ENCODE results near the gene CLEC4G. TPM values are rescaled to one million over a fixed set of nuclear protein-coding genes. Genes with fewer than 3 reads are reported as not detected.
"Not testable (repeated sequence)": the region's sequence is repeated elsewhere in the genome, so short reads cannot be mapped to it uniquely, and the experiment has no call there.

Gene CLEC4G
- total RNA-seq, 1 experiment from 2014 or later = not detected

- no peaks in the 10 kb centered on the region for H3K36me3 ChIP-seq (replicated peaks; ENCODE audit: control insufficient read depth, insufficient read depth, low read length)
- H3K4me3 ChIP-seq (ENCODE audit: insufficient read depth, low read depth, low read length) = no peak within 1 kb of the TSS
- no peaks in the 10 kb centered on the region for H3K27me3 ChIP-seq (ENCODE audit: control insufficient read depth, insufficient read depth, low read length)
- no peak for DNase-seq
These were observed 30.9 kb upstream of the CLEC4G start, which contains the start of gene CLEC4M for GRCh38 chr19:7762719-7763293. CLEC4M (plus strand) TSS chr19:7763243; CDS start chr19:7763267, 24 bp downstream.

GRCh38 chr19:7759156-7759555, 27.2 kb upstream of the CLEC4G start:
- Histone ChIP-seq H3K36me3 (replicated peaks; ENCODE audit: control insufficient read depth, insufficient read depth, low read length) (no peaks in the 10 kb centered on the region), H3K27me3 (ENCODE audit: control insufficient read depth, insufficient read depth, low read length) (no peaks in the 10 kb centered on the region), H3K4me3 (ENCODE audit: insufficient read depth, low read depth, low read length) (no peak overlapping the region)
- no peak for DNase-seq

GRCh38 chr19:7757358-7757757, 25.4 kb upstream of the CLEC4G start:
- DNase-seq = no peak
- Histone ChIP-seq H3K4me3 (ENCODE audit: insufficient read depth, low read depth, low read length) (no peak overlapping the region), H3K27me3 (ENCODE audit: control insufficient read depth, insufficient read depth, low read length) (no peaks in the 10 kb centered on the region), H3K36me3 (replicated peaks; ENCODE audit: control insufficient read depth, insufficient read depth, low read length) (no peaks in the 10 kb centered on the region)

- Histone ChIP-seq H3K36me3 (replicated peaks; ENCODE audit: control insufficient read depth, insufficient read depth, low read length) (no peaks in the 10 kb centered on the region), H3K27me3 (ENCODE audit: control insufficient read depth, insufficient read depth, low read length) (no peaks in the 10 kb centered on the region), H3K4me3 (ENCODE audit: insufficient read depth, low read depth, low read length) (no peak overlapping the region)
- no peak for DNase-seq
These were observed 24.3 kb upstream of the CLEC4G start for GRCh38 chr19:7756258-7756657.

- H3K36me3 ChIP-seq (replicated peaks; ENCODE audit: control insufficient read depth, insufficient read depth, low read length) = no peaks in the 10 kb centered on the region
- DNase-seq = no peak
- H3K4me3 ChIP-seq (ENCODE audit: insufficient read depth, low read depth, low read length) = no peak overlapping the region
- no peaks in the 10 kb centered on the region; the same call in 1 of the 2 replicates for H3K27me3 ChIP-seq (ENCODE audit: control insufficient read depth, insufficient read depth, low read length)
These were observed 19.4 kb upstream of the CLEC4G start for GRCh38 chr19:7751157-7751783.

GRCh38 chr19:7748756-7749155, 16.8 kb upstream of the CLEC4G start:
- Histone ChIP-seq H3K4me3 (ENCODE audit: insufficient read depth, low read depth, low read length) (no peak overlapping the region), H3K27me3 (ENCODE audit: control insufficient read depth, insufficient read depth, low read length) (peaks cover 1% of the 10 kb centered on the region; the same call in 1 of the 2 replicates), H3K36me3 (replicated peaks; ENCODE audit: control insufficient read depth, insufficient read depth, low read length) (no peaks in the 10 kb centered on the region)
- peak; percentile 85 for DNase-seq

GRCh38 chr19:7748171-7748570, 16.3 kb upstream of the CLEC4G start:
- H3K27me3 ChIP-seq (ENCODE audit: control insufficient read depth, insufficient read depth, low read length) = peaks cover 1% of the 10 kb centered on the region; the same call in 1 of the 2 replicates
- no peaks in the 10 kb centered on the region for H3K36me3 ChIP-seq (replicated peaks; ENCODE audit: control insufficient read depth, insufficient read depth, low read length)
- no peak overlapping the region for H3K4me3 ChIP-seq (ENCODE audit: insufficient read depth, low read depth, low read length)
- DNase-seq = peak; percentile 16

GRCh38 chr19:7746903-7747884, 15.3 kb upstream of the CLEC4G start, which contains the start of gene CD209:
CD209 (minus strand) TSS chr19:7747534; CDS start chr19:7747511, 23 bp downstream.
- no peak within 1 kb of the TSS for H3K4me3 ChIP-seq (ENCODE audit: insufficient read depth, low read depth, low read length)
- peak; percentile 47 for DNase-seq
- no peaks in the 10 kb centered on the region for H3K36me3 ChIP-seq (replicated peaks; ENCODE audit: control insufficient read depth, insufficient read depth, low read length)
- peaks cover 1% of the 10 kb centered on the region; the same call in 1 of the 2 replicates for H3K27me3 ChIP-seq (ENCODE audit: control insufficient read depth, insufficient read depth, low read length)

- H3K4me3 ChIP-seq (ENCODE audit: insufficient read depth, low read depth, low read length); DNase-seq; H3K27me3 ChIP-seq (ENCODE audit: control insufficient read depth, insufficient read depth, low read length); H3K36me3 ChIP-seq (replicated peaks; ENCODE audit: control insufficient read depth, insufficient read depth, low read length): not testable (repeated sequence)
These were observed 14.4 kb upstream of the CLEC4G start for GRCh38 chr19:7746306-7746705.

GRCh38 chr19:7744871-7745650, 13.2 kb upstream of the CLEC4G start:
- DNase-seq = no peak
- Histone ChIP-seq H3K4me3 (ENCODE audit: insufficient read depth, low read depth, low read length) (no peak overlapping the region), H3K36me3 (replicated peaks; ENCODE audit: control insufficient read depth, insufficient read depth, low read length) (no peaks in the 10 kb centered on the region), H3K27me3 (ENCODE audit: control insufficient read depth, insufficient read depth, low read length) (0 out of 2 replicates have a peak, but pooled peaks cover 1% of the 10 kb centered on the region)

GRCh38 chr19:7744199-7744786, 12.4 kb upstream of the CLEC4G start:
- DNase-seq = no peak
- Histone ChIP-seq H3K4me3 (ENCODE audit: insufficient read depth, low read depth, low read length) (no peak overlapping the region), H3K27me3 (ENCODE audit: control insufficient read depth, insufficient read depth, low read length) (0 out of 2 replicates have a peak, but pooled peaks cover 1% of the 10 kb centered on the region), H3K36me3 (replicated peaks; ENCODE audit: control insufficient read depth, insufficient read depth, low read length) (no peaks in the 10 kb centered on the region)

GRCh38 chr19:7743425-7743841, 11.5 kb upstream of the CLEC4G start:
- Histone ChIP-seq H3K36me3 (replicated peaks; ENCODE audit: control insufficient read depth, insufficient read depth, low read length) (no peaks in the 10 kb centered on the region), H3K4me3 (ENCODE audit: insufficient read depth, low read depth, low read length) (no peak overlapping the region), H3K27me3 (ENCODE audit: control insufficient read depth, insufficient read depth, low read length) (0 out of 2 replicates have a peak, but pooled peaks cover 1% of the 10 kb centered on the region)
- no peak for DNase-seq

- 0 out of 2 replicates have a peak, but pooled peaks cover 1% of the 10 kb centered on the region for H3K27me3 ChIP-seq (ENCODE audit: control insufficient read depth, insufficient read depth, low read length)
- DNase-seq = no peak
These were observed 11.1 kb upstream of the CLEC4G start for GRCh38 chr19:7742991-7743390.

More at GRCh38 chr19:7742991-7743390, 11.1 kb upstream of the CLEC4G start:
- Histone ChIP-seq H3K4me3 (ENCODE audit: insufficient read depth, low read depth, low read length) (no peak overlapping the region), H3K36me3 (replicated peaks; ENCODE audit: control insufficient read depth, insufficient read depth, low read length) (no peaks in the 10 kb centered on the region)

Measured in H7 (cell line).